ENCODE data around the gene PARP15.

The PARP15 gene

DNA sequence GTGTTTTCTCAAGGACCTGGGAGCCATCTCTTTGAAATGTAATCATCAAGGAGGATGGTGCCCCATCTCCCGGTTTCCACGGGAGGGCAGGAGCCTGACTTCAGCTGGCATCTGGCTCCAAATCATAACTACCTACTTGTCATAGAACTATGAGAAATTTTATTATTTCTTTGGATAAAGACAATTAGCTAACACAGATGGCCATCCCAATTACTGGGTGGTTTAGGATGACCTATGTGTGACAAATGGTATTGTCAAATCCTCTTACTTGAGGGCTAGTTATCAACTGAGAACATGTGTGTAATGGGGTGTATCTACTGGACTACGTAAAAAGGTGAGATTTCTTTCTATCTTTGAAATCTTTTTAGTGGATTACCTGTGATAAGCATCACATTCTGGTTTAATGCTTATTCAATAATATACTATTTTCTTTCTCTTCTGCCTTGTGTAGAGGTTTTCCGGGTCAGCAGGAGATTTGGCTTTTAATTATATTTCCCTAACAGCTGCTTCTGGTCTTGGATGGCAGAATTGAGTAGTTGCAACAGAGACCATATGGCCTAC lies 87.9 kb downstream of the PARP15 start:
- TF ChIP-seq, protein P1, sequence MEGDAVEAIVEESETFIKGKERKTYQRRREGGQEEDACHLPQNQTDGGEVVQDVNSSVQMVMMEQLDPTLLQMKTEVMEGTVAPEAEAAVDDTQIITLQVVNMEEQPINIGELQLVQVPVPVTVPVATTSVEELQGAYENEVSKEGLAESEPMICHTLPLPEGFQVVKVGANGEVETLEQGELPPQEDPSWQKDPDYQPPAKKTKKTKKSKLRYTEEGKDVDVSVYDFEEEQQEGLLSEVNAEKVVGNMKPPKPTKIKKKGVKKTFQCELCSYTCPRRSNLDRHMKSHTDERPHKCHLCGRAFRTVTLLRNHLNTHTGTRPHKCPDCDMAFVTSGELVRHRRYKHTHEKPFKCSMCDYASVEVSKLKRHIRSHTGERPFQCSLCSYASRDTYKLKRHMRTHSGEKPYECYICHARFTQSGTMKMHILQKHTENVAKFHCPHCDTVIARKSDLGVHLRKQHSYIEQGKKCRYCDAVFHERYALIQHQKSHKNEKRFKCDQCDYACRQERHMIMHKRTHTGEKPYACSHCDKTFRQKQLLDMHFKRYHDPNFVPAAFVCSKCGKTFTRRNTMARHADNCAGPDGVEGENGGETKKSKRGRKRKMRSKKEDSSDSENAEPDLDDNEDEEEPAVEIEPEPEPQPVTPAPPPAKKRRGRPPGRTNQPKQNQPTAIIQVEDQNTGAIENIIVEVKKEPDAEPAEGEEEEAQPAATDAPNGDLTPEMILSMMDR (IDR thresholded peaks at IDR 0.05) = no peak

DNA sequence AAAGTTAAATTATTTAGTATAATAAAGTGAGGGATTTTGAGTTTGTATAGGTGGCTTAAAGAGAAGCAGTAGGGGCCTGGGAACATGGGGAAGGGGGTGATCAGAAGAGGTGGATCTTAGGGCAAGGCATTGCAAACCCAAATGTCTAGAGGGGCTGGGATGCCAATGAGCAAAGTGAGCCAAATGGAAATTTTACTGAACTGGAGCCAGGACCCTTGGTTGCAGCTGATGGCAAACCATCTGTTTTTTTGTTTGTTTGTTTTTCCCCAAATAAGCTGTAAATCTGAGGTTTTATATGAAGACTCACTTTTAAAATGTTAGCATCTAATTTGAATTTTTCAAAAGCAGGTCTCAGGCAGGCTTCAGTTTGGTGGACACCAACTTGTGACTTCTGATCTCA lies 88.4 kb downstream of the PARP15 start:
- TF ChIP-seq, protein P1 (IDR thresholded peaks at IDR 0.05) = no peak

DNA sequence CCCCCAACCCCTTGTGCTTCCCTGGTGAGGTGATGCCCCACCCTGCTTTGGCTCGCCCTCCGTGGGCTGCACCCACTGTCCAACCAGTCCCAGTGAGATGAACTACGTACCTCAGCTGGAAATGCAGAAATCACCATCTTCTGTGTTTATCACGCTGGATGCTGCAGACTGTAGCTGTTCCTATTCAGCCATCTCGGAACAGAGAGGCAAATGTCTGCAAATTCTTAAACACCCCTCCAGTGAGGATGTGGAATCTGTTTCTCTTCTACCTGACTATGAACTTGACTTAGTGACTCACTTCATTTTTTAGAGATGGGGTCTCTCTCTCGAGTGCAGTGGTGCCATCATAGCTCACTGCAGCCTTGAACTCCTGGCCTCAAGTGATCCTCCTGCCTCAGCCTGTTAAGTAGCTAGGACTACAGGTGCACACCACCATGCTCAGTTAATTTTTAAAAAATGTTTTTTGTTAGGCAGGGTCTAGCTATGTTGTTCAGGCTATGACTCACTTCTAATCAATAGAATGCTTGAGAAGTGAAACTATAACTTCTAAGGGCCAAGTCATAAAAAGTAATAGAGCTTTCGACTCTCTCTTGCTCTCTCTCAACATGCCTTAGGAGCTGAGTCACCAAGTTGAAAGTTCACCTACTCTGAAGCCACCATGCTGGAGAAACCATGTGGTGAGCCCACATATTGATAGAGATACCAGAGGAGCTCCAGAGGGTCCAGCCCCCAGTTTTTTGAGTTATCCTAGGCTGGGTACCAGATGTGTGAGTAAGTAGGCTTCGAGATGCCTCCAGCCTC lies 91.7 kb downstream of the PARP15 start:
- TF ChIP-seq, protein P1 (IDR thresholded peaks at IDR 0.05) = no peak

DNA sequence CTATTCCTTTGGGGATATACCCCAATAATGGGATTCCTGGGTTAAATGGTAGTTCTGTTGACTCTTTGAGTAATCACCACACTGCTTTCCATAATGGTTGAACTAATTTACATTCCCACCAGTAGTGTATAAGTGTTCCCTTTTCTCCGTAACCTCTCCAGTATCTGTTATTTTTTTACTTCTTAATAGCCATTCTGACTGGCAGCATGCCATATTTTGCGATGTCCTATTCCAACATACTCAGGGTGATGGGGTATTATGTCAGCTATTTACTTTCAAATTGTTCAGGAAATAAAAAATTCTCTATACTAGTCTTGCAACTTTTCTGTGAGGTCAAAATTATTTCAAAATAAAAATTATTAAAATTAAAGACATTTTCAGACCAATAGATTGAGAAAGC lies 94.1 kb downstream of the PARP15 start:
- TF ChIP-seq, protein P1 (IDR thresholded peaks at IDR 0.05) = no peak

DNA sequence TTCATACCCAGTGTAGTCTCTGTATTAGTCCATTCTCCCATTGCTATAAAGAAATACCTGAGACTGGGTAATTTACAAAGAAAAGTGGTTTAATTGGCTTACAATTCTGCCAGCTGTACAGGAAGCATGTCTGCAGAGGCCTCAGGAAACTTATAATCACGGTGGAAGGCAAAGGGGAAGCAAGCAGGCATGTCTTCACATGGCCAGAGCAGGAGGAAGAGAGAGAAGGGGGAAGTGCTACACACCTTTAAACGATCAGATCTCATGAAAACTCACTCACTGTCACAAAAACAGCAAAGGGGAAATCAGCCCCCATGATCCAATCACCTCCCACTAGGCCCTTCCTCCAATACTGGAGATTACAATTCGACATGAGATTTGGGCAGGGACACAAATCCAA lies 96.9 kb downstream of the PARP15 start:
- TF ChIP-seq, protein P1 (IDR thresholded peaks at IDR 0.05) = no peak

DNA sequence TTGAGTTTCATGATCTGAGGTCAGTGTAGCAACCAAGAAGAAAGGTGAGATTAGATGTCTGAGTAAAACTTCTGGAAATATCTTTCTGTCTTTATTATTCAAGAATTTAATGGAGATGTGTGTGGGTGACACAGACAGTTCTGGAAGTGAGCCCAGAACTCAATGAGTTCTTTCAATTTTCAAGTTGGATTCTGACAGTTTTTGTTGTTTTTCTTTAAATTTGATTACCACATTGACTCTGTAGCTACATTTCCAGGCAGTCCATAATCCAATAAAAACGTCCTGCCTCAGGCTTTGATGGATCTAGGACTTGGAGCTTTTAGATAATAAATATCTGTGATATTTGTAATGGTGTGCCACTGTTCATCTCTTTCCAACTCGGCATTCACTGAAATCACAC lies 99.3 kb downstream of the PARP15 start:
- TF ChIP-seq, protein P1 (IDR thresholded peaks at IDR 0.05) = no peak

DNA sequence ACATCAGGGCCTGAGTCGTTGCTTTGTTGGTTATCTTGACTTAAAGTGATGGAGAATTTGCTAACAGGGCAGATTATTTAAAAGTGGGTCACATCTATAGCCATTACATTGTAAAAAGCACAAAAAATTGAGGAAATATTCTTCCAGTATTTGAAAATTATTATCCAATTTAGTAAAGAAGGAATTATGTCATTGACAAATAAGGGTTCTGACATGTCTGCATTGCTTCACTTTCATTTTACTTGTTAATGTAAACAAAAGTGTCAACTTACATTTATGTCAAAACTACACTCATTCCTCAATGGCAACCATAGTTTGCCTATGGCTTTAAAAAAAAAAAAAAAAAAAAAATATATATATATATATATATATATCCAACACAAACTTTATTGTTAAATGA lies 99.8 kb downstream of the PARP15 start:
- TF ChIP-seq, protein P1 (IDR thresholded peaks at IDR 0.05) = no peak
